Stimulated activated CD4-positive, alpha-beta T cell treated with anti-CD3 and anti-CD28 coated beads, Interleukin-15, amount 100 ng/mL, for 24 hours (primary cell): ENCODE results near the gene ADTRP.
A peak's percentile ranks its signal among the peaks of the same experiment; 100 is the strongest.
"Not testable (repeated sequence)": the region's sequence is repeated elsewhere in the genome, so short reads cannot be mapped to it uniquely, and the experiment has no call there.

Experiments used
- DNase-seq: peaks from one replicate; pipeline ENCODE4 v3.0.0-alpha.2; 2020

The ADTRP gene

GRCh38 chr6:11802886-11803590 lies 24.4 kb upstream of the ADTRP start:
- no peak for DNase-seq

- DNase-seq, result not testable (repeated sequence)
Observed at GRCh38 chr6:11800531-11800930, 21.9 kb upstream of the ADTRP start.

GRCh38 chr6:11798538-11798937 lies 19.9 kb upstream of the ADTRP start:
- DNase-seq, result no peak

- no peak for DNase-seq
Observed at GRCh38 chr6:11798096-11798495, 19.5 kb upstream of the ADTRP start.

GRCh38 chr6:11796829-11797228 lies 18.2 kb upstream of the ADTRP start:
- DNase-seq, result no peak

GRCh38 chr6:11795403-11795802 lies 16.8 kb upstream of the ADTRP start:
- no peak for DNase-seq

- no peak for DNase-seq
Observed at GRCh38 chr6:11793277-11793676, 14.7 kb upstream of the ADTRP start.

GRCh38 chr6:11791354-11792107 lies 12.9 kb upstream of the ADTRP start:
- DNase-seq, result peak; percentile 27

GRCh38 chr6:11789744-11790143 lies 11.1 kb upstream of the ADTRP start:
- DNase-seq, result no peak

GRCh38 chr6:11788043-11788442 lies 9.4 kb upstream of the ADTRP start:
- no peak for DNase-seq

- DNase-seq, result peak; percentile 57
Observed at GRCh38 chr6:11785774-11786579, 7.4 kb upstream of the ADTRP start.

GRCh38 chr6:11785415-11785773 lies 6.8 kb upstream of the ADTRP start:
- DNase-seq, result peak; percentile 40

- no peak for DNase-seq
Observed at GRCh38 chr6:11784341-11784740, 5.7 kb upstream of the ADTRP start.

- no peak for DNase-seq
Observed at GRCh38 chr6:11783524-11784064, 5.0 kb upstream of the ADTRP start.

- no peak for DNase-seq
Observed at GRCh38 chr6:11782524-11782923, 3.9 kb upstream of the ADTRP start.

GRCh38 chr6:11780097-11780428 lies 1.5 kb upstream of the ADTRP start:
- no peak for DNase-seq

GRCh38 chr6:11779329-11780096 lies 910 bp upstream of the ADTRP start:
- no peak for DNase-seq

GRCh38 chr6:11778036-11778435 lies 567 bp downstream of the ADTRP start:
- no peak for DNase-seq

- no peak for DNase-seq
Observed at GRCh38 chr6:11775791-11776409, 2.7 kb downstream of the ADTRP start.

- no peak for DNase-seq
Observed at GRCh38 chr6:11774426-11774825, 4.2 kb downstream of the ADTRP start.

GRCh38 chr6:11773581-11773980 lies 5.0 kb downstream of the ADTRP start:
- DNase-seq, result no peak

GRCh38 chr6:11773013-11773412 lies 5.6 kb downstream of the ADTRP start:
- no peak for DNase-seq
